Tibial nerve (tissue), 4 donors: ENCODE measurements around the gene SLC9A5. TPM values are rescaled to one million over a fixed set of nuclear protein-coding genes. Genes with fewer than 3 reads are reported as not detected.

ENCODE experiments used
- DNase-seq, 2 donors: peaks; one replicate each; pipeline ENCODE4 v3.0.0-alpha.2; 2019; ENCODE audit warnings: low spot score in 2 of 2
- H3K27ac ChIP-seq, 4 donors: fragments of 200-600 bp; sonication (generic) in 3 of 4; one replicate each; pipeline ENCODE4 v1.5.1; 2017 to 2019; ENCODE audit warnings: mild to moderate bottlenecking in 1 of 4
- H3K27me3 ChIP-seq, 2 donors: fragments of 200-600 bp; sonication (generic) in 1 of 2; one replicate each; pipeline versions ENCODE4 v1.5.1 to v1.6.0; 2017 to 2019
- H3K36me3 ChIP-seq, 3 donors: fragments of 200-600 bp; sonication (generic); one replicate each; pipeline ENCODE4 v1.5.1; 2018 to 2019
- H3K4me1 ChIP-seq, 4 donors: fragments of 200-600 bp; sonication (generic) in 3 of 4; one replicate each; pipeline ENCODE4 v1.5.1; 2017 to 2019
- H3K4me3 ChIP-seq, 4 donors: fragments of 200-600 bp; sonication (generic) in 3 of 4; one replicate each; pipeline ENCODE4 v1.5.1; 2017 to 2019; ENCODE audit warnings: mild to moderate bottlenecking in 1 of 4, moderate library complexity in 1 of 4
- H3K9me3 ChIP-seq, 4 donors: fragments of 200-600 bp; sonication (generic) in 3 of 4; one replicate each; pipeline ENCODE4 v1.5.1; 2017 to 2019
- EP300 ChIP-seq, 2 donors: sonication (generic); formaldehyde crosslinking; IDR thresholded peaks; one replicate each; pipeline ENCODE4 v1.6.1; 2017; ENCODE audit warnings: antibody characterized with exemption in 2 of 2, mild to moderate bottlenecking in 1 of 2
- POLR2A ChIP-seq, 2 donors: fragments of 450-650 bp; IDR thresholded peaks; one replicate each; pipeline ENCODE4 v1.6.1; 2017; ENCODE audit warnings: antibody characterized with exemption in 2 of 2, mild to moderate bottlenecking in 2 of 2, moderate library complexity in 2 of 2
- WGBS, 2 donors: methylation state at CpG; one replicate each; pipeline ENCODE4 v1.1.5; 2018; 5-methylcytosine and 5-hydroxymethylcytosine counted together
- total RNA-seq, 4 donors: library from RNA; depleted of rRNA; stranded (reverse); fragments of >200 nt; gene quantifications; one replicate each; pipeline ENCODE4 v1.1.0, GENCODE V29; 2016
- TF ChIP-seq, protein P1 (sequence below), 5 experiments: fragments of 200-600 bp in 3 of 5; fragments of 450-650 bp in 2 of 5; sonication (generic) in 3 of 5; IDR thresholded peaks; one replicate each; pipeline ENCODE4 v1.5.1; 2016 to 2019; ENCODE audit warnings: antibody characterized with exemption in 5 of 5, mild to moderate bottlenecking in 3 of 5, moderate library complexity in 2 of 5

The SLC9A5 gene
- total RNA-seq, 4 donors from 2014 or later, result 0.59 to 2.0 (median 1.5) TPM

- peak overlapping the region in 1 of 4 donors; percentile 44 for H3K27ac ChIP-seq
- H3K27me3 ChIP-seq, result no peaks in the 10 kb centered on the region
- H3K9me3 ChIP-seq, result no peaks in the 10 kb centered on the region
- H3K4me3 ChIP-seq, result no peak overlapping the region
- TF ChIP-seq, protein P1, sequence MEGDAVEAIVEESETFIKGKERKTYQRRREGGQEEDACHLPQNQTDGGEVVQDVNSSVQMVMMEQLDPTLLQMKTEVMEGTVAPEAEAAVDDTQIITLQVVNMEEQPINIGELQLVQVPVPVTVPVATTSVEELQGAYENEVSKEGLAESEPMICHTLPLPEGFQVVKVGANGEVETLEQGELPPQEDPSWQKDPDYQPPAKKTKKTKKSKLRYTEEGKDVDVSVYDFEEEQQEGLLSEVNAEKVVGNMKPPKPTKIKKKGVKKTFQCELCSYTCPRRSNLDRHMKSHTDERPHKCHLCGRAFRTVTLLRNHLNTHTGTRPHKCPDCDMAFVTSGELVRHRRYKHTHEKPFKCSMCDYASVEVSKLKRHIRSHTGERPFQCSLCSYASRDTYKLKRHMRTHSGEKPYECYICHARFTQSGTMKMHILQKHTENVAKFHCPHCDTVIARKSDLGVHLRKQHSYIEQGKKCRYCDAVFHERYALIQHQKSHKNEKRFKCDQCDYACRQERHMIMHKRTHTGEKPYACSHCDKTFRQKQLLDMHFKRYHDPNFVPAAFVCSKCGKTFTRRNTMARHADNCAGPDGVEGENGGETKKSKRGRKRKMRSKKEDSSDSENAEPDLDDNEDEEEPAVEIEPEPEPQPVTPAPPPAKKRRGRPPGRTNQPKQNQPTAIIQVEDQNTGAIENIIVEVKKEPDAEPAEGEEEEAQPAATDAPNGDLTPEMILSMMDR (IDR thresholded peaks at IDR 0.05), result no peak
- no peak for TF ChIP-seq EP300 (IDR thresholded peaks at IDR 0.05)
- no peak for TF ChIP-seq POLR2A (IDR thresholded peaks at IDR 0.05)
- H3K36me3 ChIP-seq, result peaks cover 9 to 81% (median 23%) of the 10 kb centered on the region in 3 donors
- whole genome bisulfite sequencing, 2 donors, result 74 to 81% methylated on average over 47 to 49 of the region's 50 CpGs
- H3K4me1 ChIP-seq, result peaks cover 0 to 22% (median 14%) of the 10 kb centered on the region in 4 donors
- no peak for DNase-seq
Measured at GRCh38 chr16:67236563-67237395, 12.0 kb upstream of the SLC9A5 start.

GRCh38 chr16:67237396-67238277 is 11.1 kb upstream of the SLC9A5 start:
- Histone ChIP-seq H3K9me3 (no peaks in the 10 kb centered on the region), H3K36me3 (peaks cover 9 to 73% (median 21%) of the 10 kb centered on the region in 3 donors), H3K4me1 (peaks cover 0 to 29% (median 16%) of the 10 kb centered on the region in 4 donors), H3K27me3 (no peaks in the 10 kb centered on the region), H3K4me3 (no peak overlapping the region), H3K27ac (peak overlapping the region in 1 of 4 donors; percentile 44)
- TF ChIP-seq POLR2A (IDR thresholded peaks at IDR 0.05), result no peak
- TF ChIP-seq EP300 (IDR thresholded peaks at IDR 0.05), result no peak
- TF ChIP-seq, protein P1 (IDR thresholded peaks at IDR 0.05), result no peak
- DNase-seq, result no peak
- 65 to 68% methylated on average over 16 of the region's 16 CpGs for WGBS, 2 donors

DNA sequence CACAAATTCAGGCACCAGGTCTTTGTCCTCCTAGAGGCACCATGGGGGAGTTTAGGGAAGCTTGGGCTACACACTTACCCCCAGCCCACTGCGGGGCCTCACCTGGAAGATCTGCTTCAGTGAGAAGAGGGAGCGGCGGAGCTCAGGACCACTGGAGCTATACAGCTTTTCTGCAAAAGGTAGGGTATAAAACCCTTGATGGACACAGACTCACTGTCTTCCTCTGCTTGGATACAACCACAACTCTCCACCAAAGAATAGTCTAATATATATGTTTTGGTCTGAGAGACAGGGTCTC is 10.6 kb upstream of the SLC9A5 start:
- Histone ChIP-seq H3K4me3 (no peak overlapping the region), H3K9me3 (no peaks in the 10 kb centered on the region), H3K36me3 (peaks cover 9 to 68% (median 21%) of the 10 kb centered on the region in 3 donors), H3K27me3 (no peaks in the 10 kb centered on the region), H3K4me1 (peaks cover 0 to 35% (median 16%) of the 10 kb centered on the region in 4 donors), H3K27ac (peak overlapping the region in 1 of 4 donors; percentile 44)
- no peak for DNase-seq
- WGBS, 2 donors, result 94 to 100% methylated on average over 3 of the region's 3 CpGs
- TF ChIP-seq EP300 (IDR thresholded peaks at IDR 0.05) (no peak), POLR2A (IDR thresholded peaks at IDR 0.05) (no peak)
- TF ChIP-seq, protein P1 (IDR thresholded peaks at IDR 0.05), result no peak

- WGBS, 2 donors, result 81 to 92% methylated on average over 8 to 9 of the region's 9 CpGs
- Histone ChIP-seq H3K36me3 (peaks cover 7 to 60% (median 21%) of the 10 kb centered on the region in 3 donors), H3K9me3 (no peaks in the 10 kb centered on the region), H3K4me1 (peaks cover 0 to 42% (median 19%) of the 10 kb centered on the region in 4 donors), H3K27me3 (no peaks in the 10 kb centered on the region), H3K4me3 (no peak overlapping the region), H3K27ac (no peak overlapping the region)
- DNase-seq, result no peak
- TF ChIP-seq, protein P1 (IDR thresholded peaks at IDR 0.05), result no peak
- TF ChIP-seq EP300 (IDR thresholded peaks at IDR 0.05), result no peak
- no peak for TF ChIP-seq POLR2A (IDR thresholded peaks at IDR 0.05)
Measured at GRCh38 chr16:67238806-67239470, 9.8 kb upstream of the SLC9A5 start.
